Panc1 (cell line): ENCODE data around the gene ERC2. TPM values are rescaled to one million over a fixed set of nuclear protein-coding genes. Genes with fewer than 3 reads are reported as not detected.

Experiments used
- ATAC-seq: fragments of 200-7000 bp; cut with Tn5 transposase; 2 replicates; pipeline ENCODE4 v1.9.1; 2020; ENCODE audit warnings: mild to moderate bottlenecking, moderate library complexity
- BruUV-seq: library from RNA; stranded (reverse); fragments of 400-500 nt; replicated peaks from 2 replicates; lab custom pipeline; 2021; lab: Mats Ljungman, UMichigan
- CTCF ChIA-PET: fragments of 300-600 bp; sonication (Branson Sonifier 250); formaldehyde crosslinking; loops from one replicate; lab custom pipeline; 2022; ENCODE audit warnings: antibody characterized with exemption; lab: Charles Lee
- POLR2A ChIA-PET: fragments of 300-600 bp; sonication (Branson Sonifier 250); formaldehyde crosslinking; loops from one replicate; lab custom pipeline; 2022; ENCODE audit warnings: antibody characterized with exemption; lab: Charles Lee
- DNase-seq: peaks from one replicate; pipeline ENCODE4 v3.0.0-alpha.2; 2010; ENCODE audit warnings: low read depth, low spot score
- H3K27ac ChIP-seq: 2 replicates; pipeline ENCODE4 v1.5.1; 2011; ENCODE audit warnings: mild to moderate bottlenecking, low read length, inconsistent platforms
- H3K27me3 ChIP-seq: fragments of 200-500 bp; sonication (Bioruptor generic); 2 replicates; pipeline ENCODE4 v1.6.0; 2014; ENCODE audit warnings: low read length, inconsistent platforms; ENCODE audit not compliant: control insufficient read depth, insufficient read depth
- H3K36me3 ChIP-seq: fragments of 200-500 bp; sonication (Bioruptor generic); 2 replicates; pipeline ENCODE4 v1.5.1; 2014; ENCODE audit warnings: inconsistent platforms, mild to moderate bottlenecking, low read length, moderate library complexity; ENCODE audit not compliant: control insufficient read depth, insufficient read depth
- H3K4me1 ChIP-seq: 2 replicates; pipeline ENCODE4 v1.5.1; 2011; ENCODE audit warnings: inconsistent platforms, mild to moderate bottlenecking, low read length, moderate library complexity; ENCODE audit not compliant: control insufficient read depth, insufficient read depth
- H3K4me3 ChIP-seq, 2 experiments: 2 replicates each; pipeline ENCODE4 v1.5.1; 2011 to 2012; ENCODE audit warnings: low read depth in 2 of 2, low read length in 2 of 2, mild to moderate bottlenecking in 2 of 2, inconsistent platforms in 1 of 2, moderate library complexity in 1 of 2
- H3K9me3 ChIP-seq: fragments of 200-500 bp; sonication (Bioruptor generic); 2 replicates; pipeline ENCODE4 v1.5.1; 2014; ENCODE audit warnings: low read depth, mild to moderate bottlenecking, inconsistent platforms, low read length, moderate library complexity; ENCODE audit not compliant: control insufficient read depth, insufficient read depth
- POLR2AphosphoS5 ChIP-seq: IDR thresholded peaks from 2 replicates; pipeline ENCODE4 v1.6.1; 2012; ENCODE audit warnings: mild to moderate bottlenecking, low read depth, low read length, moderate library complexity
- SIN3A ChIP-seq: IDR thresholded peaks from 2 replicates; pipeline ENCODE4 v1.6.1; 2012; ENCODE audit warnings: low read depth, mild to moderate bottlenecking, low read length, moderate library complexity, borderline replicate concordance; ENCODE audit not compliant: insufficient read depth
- TCF7L2 ChIP-seq: IDR thresholded peaks from 2 replicates; pipeline ENCODE4 v1.6.1; 2011; ENCODE audit warnings: mild to moderate bottlenecking, low read depth, low read length, inconsistent platforms
- in situ Hi-C: cut with HindIII; loops from 2 replicates; pipeline ENCODE4 v1.10.0; 2016; ENCODE audit warnings: low sequenced_read_pairs, low pct_unique_long_range_greater_than_20kb
- intact Hi-C: fragments of 100-400 bp; cut with micrococcal nuclease; formaldehyde crosslinking; loops from one replicate; pipeline ENCODE4 v1.10.0; 2022; ENCODE audit not compliant: unreplicated experiment
- total RNA-seq: library from RNA; stranded (reverse); gene quantifications from one replicate; pipeline ENCODE4 v1.2.1, GENCODE V29; 2021; ENCODE audit not compliant: unreplicated experiment
- TF ChIP-seq, protein P1 (sequence below), 2 experiments: IDR thresholded peaks; 2 replicates each; pipeline ENCODE4 v1.6.1; 2011 to 2012; ENCODE audit warnings: low read depth in 2 of 2, control low read depth in 1 of 2, low read length in 1 of 2, mild to moderate bottlenecking in 1 of 2, moderate library complexity in 1 of 2; ENCODE audit not compliant: insufficient read depth in 1 of 2
- TF ChIP-seq, protein P2 (sequence below): fragments of 450-650 bp; IDR thresholded peaks from 2 replicates; pipeline ENCODE4 v1.5.1; 2017; ENCODE audit warnings: mild to moderate bottlenecking

ERC2 gene
- total RNA-seq, 1 experiment from 2014 or later, result 0.33 TPM

DNA sequence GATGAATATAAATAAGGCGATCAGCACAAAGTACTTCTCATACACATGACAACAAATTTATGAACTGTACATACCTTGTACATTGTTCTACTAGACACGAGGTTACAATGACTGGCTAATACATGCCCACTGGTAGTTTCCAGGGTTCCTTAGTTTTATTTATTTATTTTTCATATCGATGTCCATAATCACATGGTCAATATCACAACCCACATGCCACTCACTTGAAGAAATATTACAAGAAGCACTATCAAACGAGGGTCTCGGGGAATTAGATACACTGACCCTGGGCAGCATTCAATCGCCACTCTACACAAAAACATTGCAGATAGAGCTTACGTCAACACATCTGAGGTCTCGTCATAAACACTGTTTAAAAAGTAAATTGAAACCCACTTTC, 959.9 kb downstream of the ERC2 start:
- no peak overlapping the region for H3K27ac ChIP-seq
- no peak overlapping the region for H3K4me3 ChIP-seq
- H3K4me1 ChIP-seq, result no peaks in the 10 kb centered on the region
- intact Hi-C loops (no loop called here), in situ Hi-C loops (no loop called here)
- ChIA-PET CTCF (no interaction called here), POLR2A (no interaction called here)
- no TSS peak for BruUV-seq
- H3K9me3 ChIP-seq, result no peaks in the 10 kb centered on the region
- TF ChIP-seq TCF7L2 (no peak), SIN3A (no peak), POLR2AphosphoS5 (no peak)
- TF ChIP-seq, protein P1, sequence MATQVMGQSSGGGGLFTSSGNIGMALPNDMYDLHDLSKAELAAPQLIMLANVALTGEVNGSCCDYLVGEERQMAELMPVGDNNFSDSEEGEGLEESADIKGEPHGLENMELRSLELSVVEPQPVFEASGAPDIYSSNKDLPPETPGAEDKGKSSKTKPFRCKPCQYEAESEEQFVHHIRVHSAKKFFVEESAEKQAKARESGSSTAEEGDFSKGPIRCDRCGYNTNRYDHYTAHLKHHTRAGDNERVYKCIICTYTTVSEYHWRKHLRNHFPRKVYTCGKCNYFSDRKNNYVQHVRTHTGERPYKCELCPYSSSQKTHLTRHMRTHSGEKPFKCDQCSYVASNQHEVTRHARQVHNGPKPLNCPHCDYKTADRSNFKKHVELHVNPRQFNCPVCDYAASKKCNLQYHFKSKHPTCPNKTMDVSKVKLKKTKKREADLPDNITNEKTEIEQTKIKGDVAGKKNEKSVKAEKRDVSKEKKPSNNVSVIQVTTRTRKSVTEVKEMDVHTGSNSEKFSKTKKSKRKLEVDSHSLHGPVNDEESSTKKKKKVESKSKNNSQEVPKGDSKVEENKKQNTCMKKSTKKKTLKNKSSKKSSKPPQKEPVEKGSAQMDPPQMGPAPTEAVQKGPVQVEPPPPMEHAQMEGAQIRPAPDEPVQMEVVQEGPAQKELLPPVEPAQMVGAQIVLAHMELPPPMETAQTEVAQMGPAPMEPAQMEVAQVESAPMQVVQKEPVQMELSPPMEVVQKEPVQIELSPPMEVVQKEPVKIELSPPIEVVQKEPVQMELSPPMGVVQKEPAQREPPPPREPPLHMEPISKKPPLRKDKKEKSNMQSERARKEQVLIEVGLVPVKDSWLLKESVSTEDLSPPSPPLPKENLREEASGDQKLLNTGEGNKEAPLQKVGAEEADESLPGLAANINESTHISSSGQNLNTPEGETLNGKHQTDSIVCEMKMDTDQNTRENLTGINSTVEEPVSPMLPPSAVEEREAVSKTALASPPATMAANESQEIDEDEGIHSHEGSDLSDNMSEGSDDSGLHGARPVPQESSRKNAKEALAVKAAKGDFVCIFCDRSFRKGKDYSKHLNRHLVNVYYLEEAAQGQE (IDR thresholded peaks at IDR 0.05; ENCODE audit: insufficient read depth in 1 of 2, low read depth in 2 of 2, low read length in 1 of 2), result no peak
- TF ChIP-seq, protein P2, sequence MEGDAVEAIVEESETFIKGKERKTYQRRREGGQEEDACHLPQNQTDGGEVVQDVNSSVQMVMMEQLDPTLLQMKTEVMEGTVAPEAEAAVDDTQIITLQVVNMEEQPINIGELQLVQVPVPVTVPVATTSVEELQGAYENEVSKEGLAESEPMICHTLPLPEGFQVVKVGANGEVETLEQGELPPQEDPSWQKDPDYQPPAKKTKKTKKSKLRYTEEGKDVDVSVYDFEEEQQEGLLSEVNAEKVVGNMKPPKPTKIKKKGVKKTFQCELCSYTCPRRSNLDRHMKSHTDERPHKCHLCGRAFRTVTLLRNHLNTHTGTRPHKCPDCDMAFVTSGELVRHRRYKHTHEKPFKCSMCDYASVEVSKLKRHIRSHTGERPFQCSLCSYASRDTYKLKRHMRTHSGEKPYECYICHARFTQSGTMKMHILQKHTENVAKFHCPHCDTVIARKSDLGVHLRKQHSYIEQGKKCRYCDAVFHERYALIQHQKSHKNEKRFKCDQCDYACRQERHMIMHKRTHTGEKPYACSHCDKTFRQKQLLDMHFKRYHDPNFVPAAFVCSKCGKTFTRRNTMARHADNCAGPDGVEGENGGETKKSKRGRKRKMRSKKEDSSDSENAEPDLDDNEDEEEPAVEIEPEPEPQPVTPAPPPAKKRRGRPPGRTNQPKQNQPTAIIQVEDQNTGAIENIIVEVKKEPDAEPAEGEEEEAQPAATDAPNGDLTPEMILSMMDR, result no peak
- H3K27me3 ChIP-seq, result no peaks in the 10 kb centered on the region; the same call in 1 of the 2 replicates
- H3K36me3 ChIP-seq, result no peaks in the 10 kb centered on the region
- ATAC-seq (no peak), DNase-seq (no peak)

- DNase-seq, result no peak
- Histone ChIP-seq H3K9me3 (no peaks in the 10 kb centered on the region), H3K27me3 (no peaks in the 10 kb centered on the region), H3K27ac (no peak overlapping the region), H3K36me3 (no peaks in the 10 kb centered on the region), H3K4me3 (no peak overlapping the region), H3K4me1 (no peaks in the 10 kb centered on the region)
- ATAC-seq, result no peak
- no TSS peak for BruUV-seq
- in situ Hi-C loops (no loop called here), intact Hi-C loops (no loop called here)
- TF ChIP-seq, protein P1 (IDR thresholded peaks at IDR 0.05; ENCODE audit: insufficient read depth in 1 of 2, low read depth in 2 of 2, low read length in 1 of 2), result no peak
- TF ChIP-seq, protein P2, result no peak
- TF ChIP-seq TCF7L2, result no peak
- TF ChIP-seq SIN3A, result no peak
- TF ChIP-seq POLR2AphosphoS5, result no peak
- ChIA-PET POLR2A (no interaction called here), CTCF (no interaction called here)
Observed at GRCh38 chr3:55507808-55508207, 960.5 kb downstream of the ERC2 start.
